Heart left ventricle (tissue), 13 donors: ENCODE measurements around the gene TCHP.

Experiments used
- POLR2A ChIP-seq, 2 donors: fragments of 450-650 bp; IDR thresholded peaks; one replicate each; pipeline ENCODE4 v1.6.1; 2017; ENCODE audit warnings: antibody characterized with exemption in 2 of 2, mild to moderate bottlenecking in 2 of 2, moderate library complexity in 2 of 2
- TF ChIP-seq, protein P1 (sequence below), 12 donors: fragments of 200-600 bp; sonication (generic) in 4 of 12; IDR thresholded peaks; one replicate each; pipeline versions ENCODE4 v1.5.0 to v1.8.0; 2018 to 2022; ENCODE audit warnings: antibody characterized with exemption in 12 of 12, mild to moderate bottlenecking in 5 of 12
- donor health status: ischemic (EF 13 %, LVEDD 7.1; RV severe dilation, severe dysfunction).
- donor health status: DM: no; HTN: yes; CAD: no.
- donor health status: DM: no; HTN: no; CAD: no.
- donor health status: ischemic (EF 25% LVEDD 6.9; RV normal size, moderate dysfunction).
- donor health status: ischemic (EF 25% LVEDD 5.7; RV mildly dilated, moderate dysfunction).
- donor health status: ischemic (EF 35%, LVEDD 5.7; RV mildly dilated, moderate dysfunction).
- donor health status: nonischemic (EF 11% LVEDD 7.7; RV severe dilation, severe dysfunction).
- donor health status: DM: yes; HTN: yes; CAD: no.
- donor health status: PGD.
- donor health status: ischemic (EF 29% LVEDD 5.4; RV normal size, mild dysfunction).
- donor health status: nonischemic (EF 23%, LVEDD 6.1; RV moderate dilation, normal function).

DNA sequence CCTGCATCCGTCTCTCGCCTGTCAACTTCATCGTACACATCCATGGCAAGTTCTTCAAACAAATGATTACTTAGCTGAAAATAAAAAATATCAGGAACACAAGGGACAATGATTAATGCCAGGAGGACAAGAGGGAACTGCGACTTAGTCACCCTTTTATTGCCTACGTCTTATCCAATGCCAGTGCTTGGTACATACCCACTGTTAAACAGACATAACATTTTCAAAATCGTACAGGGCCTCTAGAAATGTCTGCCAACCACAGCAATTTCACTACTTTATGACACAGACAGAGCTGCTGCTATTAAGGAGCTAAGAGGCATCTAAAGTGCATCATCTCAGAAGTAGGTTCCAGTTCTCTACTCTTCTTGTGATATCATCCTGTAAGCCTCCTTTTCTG, 61.5 kb downstream of the TCHP start:
- TF ChIP-seq, protein P1, sequence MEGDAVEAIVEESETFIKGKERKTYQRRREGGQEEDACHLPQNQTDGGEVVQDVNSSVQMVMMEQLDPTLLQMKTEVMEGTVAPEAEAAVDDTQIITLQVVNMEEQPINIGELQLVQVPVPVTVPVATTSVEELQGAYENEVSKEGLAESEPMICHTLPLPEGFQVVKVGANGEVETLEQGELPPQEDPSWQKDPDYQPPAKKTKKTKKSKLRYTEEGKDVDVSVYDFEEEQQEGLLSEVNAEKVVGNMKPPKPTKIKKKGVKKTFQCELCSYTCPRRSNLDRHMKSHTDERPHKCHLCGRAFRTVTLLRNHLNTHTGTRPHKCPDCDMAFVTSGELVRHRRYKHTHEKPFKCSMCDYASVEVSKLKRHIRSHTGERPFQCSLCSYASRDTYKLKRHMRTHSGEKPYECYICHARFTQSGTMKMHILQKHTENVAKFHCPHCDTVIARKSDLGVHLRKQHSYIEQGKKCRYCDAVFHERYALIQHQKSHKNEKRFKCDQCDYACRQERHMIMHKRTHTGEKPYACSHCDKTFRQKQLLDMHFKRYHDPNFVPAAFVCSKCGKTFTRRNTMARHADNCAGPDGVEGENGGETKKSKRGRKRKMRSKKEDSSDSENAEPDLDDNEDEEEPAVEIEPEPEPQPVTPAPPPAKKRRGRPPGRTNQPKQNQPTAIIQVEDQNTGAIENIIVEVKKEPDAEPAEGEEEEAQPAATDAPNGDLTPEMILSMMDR (IDR thresholded peaks at IDR 0.05) = no peak
- no peak for TF ChIP-seq POLR2A (IDR thresholded peaks at IDR 0.05)
